ENCODE results near the gene STK17B.

DNA sequence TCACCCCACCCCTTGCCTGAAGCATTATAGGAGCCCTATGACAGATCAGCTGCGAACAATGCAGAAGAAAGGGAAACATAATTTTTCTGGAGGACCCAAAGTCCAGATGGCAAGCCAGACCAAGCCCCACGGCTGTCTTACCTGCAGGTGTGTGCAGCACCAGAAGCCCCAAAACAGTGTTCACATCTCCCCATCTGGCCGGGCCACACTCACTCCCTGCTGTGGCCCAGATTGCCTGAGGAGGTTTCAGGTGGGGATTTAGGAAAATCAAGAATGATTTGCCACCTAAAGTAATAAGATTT is 11.7 kb upstream of the STK17B start:
- TF ChIP-seq PRDM1 (tag by site-specific recombination; IDR thresholded peaks at IDR 0.05): no peak
- TF ChIP-seq ZNF24 (tag by site-specific recombination; IDR thresholded peaks at IDR 0.05): no peak
